Measurements from ENCODE around the gene PLSCR3. TPM values are rescaled to one million over a fixed set of nuclear protein-coding genes. Genes with fewer than 3 reads are reported as not detected.

The PLSCR3 gene
- total and polyA plus RNA-seq, 2 experiments from 2014 or later = 30.0 to 34.3 TPM

- TF ChIP-seq CTCF (conservative IDR thresholded peaks at IDR 0.05; ENCODE audit: low read depth in 2 of 2) (no peak), POLR2AphosphoS5 (IDR thresholded peaks at IDR 0.05; ENCODE audit: low read depth) (no peak)
Observed at GRCh38 chr17:7355053-7355452, 39.3 kb downstream of the PLSCR3 start, which contains the start of gene TMEM95 (continued).

DNA sequence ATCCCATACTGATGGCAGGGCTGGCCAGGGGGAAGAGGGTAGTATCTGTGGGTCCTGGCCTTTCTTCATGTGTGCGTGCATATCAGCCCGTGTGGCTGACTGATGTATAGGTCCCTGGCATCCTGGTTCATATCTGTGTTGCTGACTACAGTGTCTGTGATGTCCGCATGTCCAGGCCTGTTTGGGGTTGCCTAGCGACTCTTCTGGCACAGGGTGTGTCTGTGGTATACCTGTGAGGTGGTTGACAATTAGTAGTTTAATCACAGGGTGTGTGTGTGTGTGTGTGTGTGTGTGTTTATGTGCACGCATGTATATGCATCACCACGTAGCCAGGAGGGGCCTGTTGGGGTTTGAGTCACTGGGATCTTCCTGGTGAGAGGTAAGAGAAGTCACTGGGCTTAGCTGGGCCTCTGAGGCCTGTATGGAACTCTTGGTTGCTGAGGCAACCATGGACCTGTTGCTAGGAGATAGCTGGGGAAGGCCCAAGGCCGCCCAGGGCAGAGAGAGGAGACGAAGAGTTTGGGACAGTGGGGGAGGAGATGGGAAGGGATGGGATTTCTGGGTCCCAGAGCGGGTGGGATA, 40.0 kb downstream of the PLSCR3 start:
- peaks cover 23% of the 10 kb centered on the region for H3K4me1 ChIP-seq (ENCODE audit: insufficient read depth)
- no peaks in the 10 kb centered on the region for H3K27me3 ChIP-seq (ENCODE audit: insufficient read depth)
- no peak overlapping the region for H3K4me2 ChIP-seq
- Mint-ChIP-seq H3K9me3 (no peaks in the 10 kb centered on the region), H3K27ac (no peak overlapping the region), H3K4me3 (no peak overlapping the region; the same call in 2 of the 3 replicates), H3K27me3 (ENCODE audit: insufficient read depth, low read depth, poor library complexity) (peaks cover 43% of the 10 kb centered on the region), H3K36me3 (ENCODE audit: low read depth) (peaks cover 4% of the 10 kb centered on the region; the same call in 1 of the 3 replicates), H3K4me1 (peaks cover 28% of the 10 kb centered on the region)
- no peak for ATAC-seq
- H3K27ac ChIP-seq (ENCODE audit: low read depth) = no peak overlapping the region
- no peak overlapping the region for H2AFZ ChIP-seq
- no peaks in the 10 kb centered on the region for H3K79me2 ChIP-seq (replicated peaks; ENCODE audit: insufficient read depth)
- peak; percentile 38 for DNase-seq (ENCODE audit: low spot score)
- H3F3A ChIP-seq (replicated peaks; ENCODE audit: low read depth) = peaks cover 16% of the 10 kb centered on the region
- no peaks in the 10 kb centered on the region for H3K9me2 ChIP-seq (ENCODE audit: insufficient read depth)
- H3K36me3 ChIP-seq (ENCODE audit: insufficient read depth) = no peaks in the 10 kb centered on the region
- H4K20me1 ChIP-seq (replicated peaks; ENCODE audit: insufficient read depth) = no peaks in the 10 kb centered on the region; the same call in 1 of the 2 replicates
- H3K4me3 ChIP-seq = no peak overlapping the region
- no peak for TF ChIP-seq ZNF114 (CRISPR knock-in tag; IDR thresholded peaks at IDR 0.05)
- no peak for TF ChIP-seq CTCF (conservative IDR thresholded peaks at IDR 0.05; ENCODE audit: low read depth in 2 of 2)
- TF ChIP-seq ETS1 (IDR thresholded peaks at IDR 0.05) = no peak
- no peak for TF ChIP-seq NANOG (IDR thresholded peaks at IDR 0.05; ENCODE audit: borderline replicate concordance)
- no peak for TF ChIP-seq CREB1 (CRISPR knock-in tag; IDR thresholded peaks at IDR 0.05; ENCODE audit: low read depth)
- no peak for TF ChIP-seq POLR2AphosphoS5 (IDR thresholded peaks at IDR 0.05; ENCODE audit: low read depth)
- TF ChIP-seq EZH2 (IDR thresholded peaks at IDR 0.05; ENCODE audit: low read depth, unreplicated experiment) = no peak
- no peak for TF ChIP-seq EZH2phosphoT487 (IDR thresholded peaks at IDR 0.05; ENCODE audit: unreplicated experiment)
- no peak for TF ChIP-seq ZNF462 (CRISPR knock-in tag; IDR thresholded peaks at IDR 0.05)
- TF ChIP-seq STAT1 (IDR thresholded peaks at IDR 0.05; ENCODE audit: unreplicated experiment) = no peak
- no peak for TF ChIP-seq JUNB (IDR thresholded peaks at IDR 0.05; ENCODE audit: unreplicated experiment)

Data from GM23338 (cell line).